HepG2 (cell line): ENCODE measurements around the gene POLDIP3. TPM values are rescaled to one million over a fixed set of nuclear protein-coding genes. Genes with fewer than 3 reads are reported as not detected.
A peak's percentile ranks its signal among the peaks of the same experiment; 100 is the strongest.

Experiments
- ATAC-seq: fragments of 200-7000 bp; cut with Tn5 transposase; 3 replicates; pipeline ENCODE4 v1.9.1; 2020; ENCODE audit warnings: mild to moderate bottlenecking, moderate library complexity
- BruUV-seq: library from RNA; stranded (reverse); fragments of 400-500 nt; replicated peaks from 2 replicates; lab custom pipeline; 2021; lab: Mats Ljungman, UMichigan
- CTCF ChIA-PET: fragments of 300-600 bp; formaldehyde crosslinking; extraction: SDS; loops from one replicate; lab custom pipeline; 2021; ENCODE audit warnings: low total read pairs, inconsistent platforms, low intra/inter-chr PET ratio; lab: Yijun Ruan, JAX
- POLR2A ChIA-PET: fragments of 350-600 bp; sonication (Branson Sonifier 250); formaldehyde crosslinking; loops from one replicate; lab custom pipeline; 2020; ENCODE audit warnings: antibody characterized with exemption, inconsistent platforms; lab: Yijun Ruan, JAX
- DNase-seq: peaks from one replicate; pipeline ENCODE4 v3.0.0-alpha.2; 2015; ENCODE audit warnings: low spot score
- FAIRE-seq: peaks from 3 replicates; lab custom pipeline; 2011; peaks lifted over from hg19 to GRCh38; lab: Jason Lieb, UNC
- H2AFZ ChIP-seq: one replicate; pipeline ENCODE4 v1.6.1; 2011; ENCODE audit warnings: low read length, inconsistent platforms
- H3K27ac ChIP-seq: fragments of 300-600 bp; 3 replicates; pipeline ENCODE4 v1.8.0; 2011; ENCODE audit warnings: mixed run types, mild to moderate bottlenecking, mixed read lengths, low read length, inconsistent platforms; ENCODE audit not compliant: insufficient read depth; ENCODE audit errors: extremely low read length
- H3K27me3 ChIP-seq, 2 experiments: fragments of 200-600 bp in 1 of 2; 2 replicates in 1 of 2; 3 replicates in 1 of 2; pipeline versions ENCODE4 v1.6.0 to v1.8.0; 2011; ENCODE audit warnings: low read length in 2 of 2, mild to moderate bottlenecking in 2 of 2, moderate library complexity in 2 of 2, inconsistent platforms in 1 of 2; ENCODE audit not compliant: insufficient read depth in 2 of 2, control insufficient read depth in 1 of 2
- H3K36me3 ChIP-seq, 2 experiments: fragments of 200-600 bp in 1 of 2; replicated peaks in 1 of 2; 2 replicates in 1 of 2; 3 replicates in 1 of 2; pipeline versions ENCODE4 v1.5.1 to v1.8.0; 2011; ENCODE audit warnings: low read length in 2 of 2, inconsistent platforms in 1 of 2; ENCODE audit not compliant: insufficient read depth in 2 of 2, control insufficient read depth in 1 of 2
- H3K4me1 ChIP-seq: 2 replicates; pipeline ENCODE4 v1.5.1; 2012; ENCODE audit warnings: low read length, inconsistent platforms; ENCODE audit not compliant: insufficient read depth
- H3K4me2 ChIP-seq: 2 replicates; pipeline ENCODE4 v1.6.0; 2011; ENCODE audit warnings: low read depth, low read length, inconsistent platforms
- H3K4me3 ChIP-seq, 3 experiments: fragments of 200-600 bp in 1 of 3; sonication (generic), shearing (Covaris generic) in 1 of 3; replicated peaks in 1 of 3; 2 replicates each; pipeline ENCODE4 v1.5.1; 2011 to 2016; ENCODE audit warnings: low read length in 3 of 3, inconsistent platforms in 2 of 3, low read depth in 2 of 3, mild to moderate bottlenecking in 2 of 3, control low read depth in 1 of 3, mixed read lengths in 1 of 3; ENCODE audit not compliant: insufficient read depth in 1 of 3
- H3K79me2 ChIP-seq: one replicate; pipeline ENCODE4 v1.6.1; 2011; ENCODE audit warnings: low read length, inconsistent platforms; ENCODE audit not compliant: insufficient read depth
- H3K9ac ChIP-seq: 2 replicates; pipeline ENCODE4 v1.6.0; 2011; ENCODE audit warnings: mild to moderate bottlenecking, low read depth, low read length, inconsistent platforms; ENCODE audit not compliant: insufficient read depth
- H3K9me3 ChIP-seq: 2 replicates; pipeline ENCODE4 v1.5.1; 2012; ENCODE audit warnings: mild to moderate bottlenecking, low read length
- H4K20me1 ChIP-seq: 2 replicates; pipeline ENCODE4 v1.6.0; 2011; ENCODE audit warnings: inconsistent platforms, mild to moderate bottlenecking, low read length, moderate library complexity; ENCODE audit not compliant: insufficient read depth
- ATF1 ChIP-seq: IDR thresholded peaks from 2 replicates; pipeline ENCODE4 v1.6.1; 2016; ENCODE audit warnings: mild to moderate bottlenecking, control low read depth
- CBFB ChIP-seq: sonication (generic); formaldehyde crosslinking; IDR thresholded peaks from 2 replicates; pipeline ENCODE4 v1.4.0; 2020; ENCODE audit warnings: missing genetic modification reagents
- HNRNPH1 ChIP-seq: fragments of 200-400 bp; formaldehyde crosslinking; optimal IDR thresholded peaks from 2 replicates; pipeline ENCODE3; 2017; ENCODE audit warnings: mild to moderate bottlenecking, low read depth, low read length
- ISL2 ChIP-seq: sonication (generic); formaldehyde crosslinking; IDR thresholded peaks from 2 replicates; pipeline ENCODE4 v1.5.0; 2020; ENCODE audit warnings: missing genetic modification reagents
- MEIS2 ChIP-seq: sonication (generic); formaldehyde crosslinking; IDR thresholded peaks from 2 replicates; pipeline ENCODE4 v1.9.0; 2021; ENCODE audit warnings: mild to moderate bottlenecking, missing genetic modification reagents
- RAD21 ChIP-seq: fragments of 450-650 bp; formaldehyde crosslinking; IDR thresholded peaks from 2 replicates; pipeline ENCODE4 v1.5.0; 2020; ENCODE audit warnings: mild to moderate bottlenecking
- RAD51 ChIP-seq: fragments of 450-650 bp; IDR thresholded peaks from 2 replicates; pipeline ENCODE4 v1.6.1; 2016; ENCODE audit warnings: borderline replicate concordance
- RBFOX2 ChIP-seq: fragments of 200-400 bp; formaldehyde crosslinking; IDR thresholded peaks from 2 replicates; pipeline ENCODE4 v1.6.1; 2017; ENCODE audit warnings: low read depth, mild to moderate bottlenecking, low read length
- SAP130 ChIP-seq: IDR thresholded peaks from 2 replicates; pipeline ENCODE4 v1.6.1; 2016; ENCODE audit warnings: low read depth
- TCF7 ChIP-seq: sonication (generic); IDR thresholded peaks from 2 replicates; pipeline ENCODE4 v1.6.1; 2016; ENCODE audit warnings: antibody characterized with exemption, low read depth
- THRA ChIP-seq: sonication (generic); formaldehyde crosslinking; IDR thresholded peaks from 2 replicates; pipeline ENCODE4 v1.4.0; 2020; ENCODE audit warnings: missing genetic modification reagents, borderline replicate concordance
- TOPORS ChIP-seq: sonication (generic); formaldehyde crosslinking; IDR thresholded peaks from 2 replicates; pipeline ENCODE4 v1.8.0; 2023; ENCODE audit warnings: mild to moderate bottlenecking, missing genetic modification reagents
- YEATS4 ChIP-seq: sonication (generic); formaldehyde crosslinking; IDR thresholded peaks from 2 replicates; pipeline ENCODE4 v1.4.0; 2020; ENCODE audit warnings: missing genetic modification reagents, borderline replicate concordance
- ZIK1 ChIP-seq: sonication (generic); formaldehyde crosslinking; IDR thresholded peaks from 2 replicates; pipeline ENCODE4 v1.5.0; 2020; ENCODE audit warnings: mild to moderate bottlenecking, low read depth, missing genetic modification reagents, borderline replicate concordance
- ZNF143 ChIP-seq: sonication (generic); formaldehyde crosslinking; IDR thresholded peaks from 2 replicates; pipeline ENCODE4 v1.4.0; 2020; ENCODE audit warnings: missing genetic modification reagents
- ZNF292 ChIP-seq: sonication (generic); formaldehyde crosslinking; IDR thresholded peaks from 2 replicates; pipeline ENCODE4 v1.8.1; 2022; ENCODE audit warnings: mild to moderate bottlenecking, low read depth, missing genetic modification reagents, borderline replicate concordance
- ZNF317 ChIP-seq: sonication (generic); formaldehyde crosslinking; IDR thresholded peaks from 2 replicates; pipeline ENCODE4 v1.5.0; 2020; ENCODE audit warnings: mild to moderate bottlenecking, missing genetic modification reagents
- ZNF558 ChIP-seq: sonication (generic); formaldehyde crosslinking; IDR thresholded peaks from 2 replicates; pipeline ENCODE4 v1.9.0; 2022; ENCODE audit warnings: mild to moderate bottlenecking, missing genetic modification reagents, borderline replicate concordance
- ZNF607 ChIP-seq: sonication (generic); formaldehyde crosslinking; IDR thresholded peaks from 2 replicates; pipeline ENCODE4 v1.5.1; 2020; ENCODE audit warnings: missing genetic modification reagents, mild to moderate bottlenecking, borderline replicate concordance
- ZNF773 ChIP-seq: sonication (generic); formaldehyde crosslinking; IDR thresholded peaks from 2 replicates; pipeline ENCODE4 v1.4.0; 2020; ENCODE audit warnings: missing genetic modification reagents, borderline replicate concordance
- ZNF777 ChIP-seq: sonication (generic); formaldehyde crosslinking; IDR thresholded peaks from 2 replicates; pipeline ENCODE4 v1.4.0; 2020; ENCODE audit warnings: missing genetic modification reagents
- ZNF883 ChIP-seq: sonication (generic); formaldehyde crosslinking; IDR thresholded peaks from 2 replicates; pipeline ENCODE4 v1.5.1; 2020; ENCODE audit warnings: mild to moderate bottlenecking, missing genetic modification reagents; ENCODE audit errors: not compliant biosample characterization
- WGBS: methylation state at CpG from one replicate; pipeline ENCODE4 v1.1.6; 2017; ENCODE audit warnings: low lambda C conversion rate; 5-methylcytosine and 5-hydroxymethylcytosine counted together
- in situ Hi-C: cut with HindIII; loops from 2 replicates; pipeline ENCODE4 v1.10.0; 2017; ENCODE audit warnings: low pct_unique_long_range_greater_than_20kb; ENCODE audit not compliant: extremely low pct_ligation_motif_present
- intact Hi-C: fragments of 100-400 bp; cut with micrococcal nuclease; formaldehyde crosslinking; loops from one replicate; pipeline ENCODE4 v1.10.0; 2022; ENCODE audit not compliant: unreplicated experiment
- polyA plus RNA-seq, 8 experiments: library from polyadenylated mRNA; depleted of rRNA in 3 of 8; stranded (reverse) in 7 of 8; unstranded in 1 of 8; fragments of >200 nt; fragmentation: Illumina TruSeq in 4 of 8; extraction: Trizol in 4 of 8; gene quantifications; 2 replicates each; pipeline versions ENCODE4 v1.2.1 to v1.2.3, GENCODE V29; 2011 to 2016; ENCODE audit warnings: low read depth in 4 of 8, missing spikeins in 1 of 8, mixed read lengths in 1 of 8; ENCODE audit not compliant: insufficient read depth in 1 of 8
- total RNA-seq, 5 experiments: library from RNA; depleted of rRNA; stranded (reverse); fragments of >200 nt; fragmentation: Illumina TruSeq; extraction: Trizol; gene quantifications; 2 replicates each; pipeline ENCODE4 v1.2.3, GENCODE V29; 2016; ENCODE audit warnings: low read depth in 1 of 5
- TF ChIP-seq, protein P1 (sequence below): IDR thresholded peaks from 2 replicates; pipeline ENCODE4 v1.6.1; 2012; ENCODE audit warnings: inconsistent platforms

The POLDIP3 gene
- total and polyA plus RNA-seq, 2 of the 13 experiments (the other 11 are each of a cell fraction or from before 2014, with no cell fraction given), result 45.8 to 47.4 TPM

DNA sequence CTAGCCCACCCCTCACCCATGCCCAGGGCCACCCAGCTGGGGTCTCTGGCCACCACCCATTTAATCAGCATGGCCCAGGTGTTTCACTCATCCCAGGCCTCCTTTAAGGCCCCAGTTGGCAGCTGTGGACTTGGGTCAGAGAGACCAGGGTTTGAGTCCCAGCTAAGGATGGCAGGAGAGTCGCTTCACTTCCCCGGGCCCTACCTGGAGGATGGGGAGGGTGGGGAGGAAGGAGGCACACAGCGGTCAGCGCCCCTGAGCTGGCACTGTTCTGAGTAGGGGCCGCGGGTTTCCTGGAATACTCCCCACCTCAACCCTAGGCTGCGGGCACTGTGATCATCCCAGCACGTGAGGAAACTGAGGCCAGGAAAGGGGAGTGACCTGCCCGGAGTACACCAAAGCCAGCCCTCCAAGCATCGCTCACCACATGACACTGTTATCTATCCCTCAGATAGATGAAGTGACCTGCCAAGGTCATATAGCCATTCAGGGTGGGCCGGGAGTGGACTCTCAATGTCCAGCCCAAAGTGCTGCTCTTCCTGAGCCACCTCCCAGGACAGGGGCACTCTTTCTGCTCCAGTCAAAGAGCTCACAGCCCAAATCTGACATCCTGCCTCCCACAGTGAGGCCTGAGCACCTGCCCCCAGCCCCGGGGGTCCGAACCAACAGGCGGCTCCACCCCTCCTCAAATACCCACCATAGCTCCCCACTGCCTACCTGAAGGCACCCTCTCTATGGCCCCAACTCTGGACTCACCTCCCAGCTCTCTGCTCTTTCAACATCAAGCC, 29.1 kb upstream of the POLDIP3 start (continued):
- TF ChIP-seq RBFOX2 (0 out of 2 replicates have a peak, but pooled peaks have one; percentile 15), MEIS2 (CRISPR knock-in tag) (no peak), SAP130 (0 out of 2 replicates have a peak, but pooled peaks have one; percentile 10), TOPORS (CRISPR knock-in tag) (no peak), ZNF317 (no peak), TCF7 (no peak), ZNF883 (peak; percentile 14), ZNF292 (CRISPR knock-in tag) (no peak)
- TF ChIP-seq, protein P1, sequence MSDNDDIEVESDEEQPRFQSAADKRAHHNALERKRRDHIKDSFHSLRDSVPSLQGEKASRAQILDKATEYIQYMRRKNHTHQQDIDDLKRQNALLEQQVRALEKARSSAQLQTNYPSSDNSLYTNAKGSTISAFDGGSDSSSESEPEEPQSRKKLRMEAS, result no peak

- Histone ChIP-seq H3K79me2 (peaks cover 82% of the 10 kb centered on the region), H3K4me1 (peaks cover 93% of the 10 kb centered on the region), H4K20me1 (peaks cover 17% of the 10 kb centered on the region; the same call in 1 of the 2 replicates), H3K36me3 (no peaks in the 10 kb centered on the region; a peak in 2 of 5 replicates), H3K27ac (peak overlapping the region; percentile 88), H3K27me3 (no peaks in the 10 kb centered on the region), H3K4me3 (peak overlapping the region in 1 of 3 experiments; percentile 100; a peak in 2 of 6 replicates), H2AFZ (no peak overlapping the region), H3K9ac (peak overlapping the region; percentile 98), H3K9me3 (no peaks in the 10 kb centered on the region), H3K4me2 (peak overlapping the region; percentile 96)
- ATAC-seq (no peak), DNase-seq (no peak), FAIRE-seq (no peak)
- ChIA-PET POLR2A (interaction anchor here (0.8 to 4.9 kb wide), 8 partner anchors 8 to 45 kb away, joined by 3 to 54 read pairs (median 8); partner anchors contain the start of gene POLDIP3), CTCF (no interaction called here)
- BruUV-seq, result no TSS peak
- 68% methylated on average over 5 of the region's 12 CpGs for WGBS
- intact Hi-C loops, result loop anchor here (10.0 kb wide), 2 partner anchors 162 to 212 kb away; partner anchors contain the start of gene ARFGAP3
- in situ Hi-C loops, result no loop called here
- TF ChIP-seq ZIK1 (CRISPR knock-in tag) (peak; percentile 12; the same call in 1 of the 2 replicates), ZNF143 (CRISPR knock-in tag) (no peak), ZNF773 (CRISPR knock-in tag) (no peak), ZNF607 (0 out of 2 replicates have a peak, but pooled peaks have one; percentile 11), ZNF558 (CRISPR knock-in tag) (no peak), ATF1 (CRISPR knock-in tag) (no peak), RAD21 (CRISPR knock-in tag) (no peak), THRA (no peak), HNRNPH1 (no peak), ZNF777 (CRISPR knock-in tag) (no peak), RAD51 (no peak), CBFB (CRISPR knock-in tag) (no peak), YEATS4 (CRISPR knock-in tag) (no peak; the same call in 1 of the 2 replicates), ISL2 (0 out of 2 replicates have a peak, but pooled peaks have one; percentile 10)
Observed at GRCh38 chr22:42642806-42643633, 28.3 kb upstream of the POLDIP3 start.
